Measurements from ENCODE around the gene CENPU. TPM values are rescaled to one million over a fixed set of nuclear protein-coding genes. Genes with fewer than 3 reads are reported as not detected.

Gene CENPU
- total and polyA plus RNA-seq, 10 of the 15 experiments (the other 5 are each of a cell fraction or from before 2014, with no cell fraction given), result 26.6 to 90.8 (median 53.8) TPM

- WGBS (ENCODE audit: insufficient coverage, insufficient replicate concordance, low lambda C conversion rate, missing lambda C conversion rate), result under 1% methylated on average over 49 of the region's 52 CpGs
- TF ChIP-seq SUPT20H (IDR thresholded peaks at IDR 0.05; ENCODE audit: borderline replicate concordance, control insufficient read depth, low read depth, low read length) (no peak), SIX5 (IDR thresholded peaks at IDR 0.05; ENCODE audit: low read depth, low read length, severe bottlenecking) (no peak), STAT3 (IDR thresholded peaks at IDR 0.05; ENCODE audit: low read depth, low read length) (no peak), FOS (IDR thresholded peaks at IDR 0.05; ENCODE audit: borderline replicate concordance, extremely low read depth, insufficient read length) (no peak), IKZF1 (conservative IDR thresholded peaks at IDR 0.05) (peak; percentile 38; the same call in 1 of the 2 replicates), NR2F1 (conservative IDR thresholded peaks at IDR 0.05) (0 out of 2 replicates have a peak, but pooled peaks have one; percentile 18), NR2C2 (IDR thresholded peaks at IDR 0.05; ENCODE audit: borderline replicate concordance, control insufficient read depth, insufficient read length, low read depth) (peak; percentile 54), WRNIP1 (IDR thresholded peaks at IDR 0.05; ENCODE audit: borderline replicate concordance, low read depth, low read length) (0 out of 2 replicates have a peak, but pooled peaks have one; percentile 27), SRF (IDR thresholded peaks at IDR 0.05; ENCODE audit: low read depth in 2 of 2, low read length in 2 of 2) (peak in 1 of 2 experiments; percentile 46; a peak in 1 of 4 replicates), ZNF592 (IDR thresholded peaks at IDR 0.05) (no peak), TARDBP (IDR thresholded peaks at IDR 0.05; ENCODE audit: borderline replicate concordance) (no peak), POLR2AphosphoS5 (IDR thresholded peaks at IDR 0.05; ENCODE audit: low read length) (peak; percentile 67; the same call in 1 of the 2 replicates), CREM (IDR thresholded peaks at IDR 0.05; ENCODE audit: low read depth) (0 out of 2 replicates have a peak, but pooled peaks have one; percentile 13), STAT1 (conservative IDR thresholded peaks at IDR 0.05) (no peak), TCF3 (IDR thresholded peaks at IDR 0.05; ENCODE audit: borderline replicate concordance, insufficient read depth, low read depth, low read length) (no peak), NFYA (IDR thresholded peaks at IDR 0.05; ENCODE audit: borderline replicate concordance, low read depth, low read length) (no peak)
- TF ChIP-seq, protein P1, sequence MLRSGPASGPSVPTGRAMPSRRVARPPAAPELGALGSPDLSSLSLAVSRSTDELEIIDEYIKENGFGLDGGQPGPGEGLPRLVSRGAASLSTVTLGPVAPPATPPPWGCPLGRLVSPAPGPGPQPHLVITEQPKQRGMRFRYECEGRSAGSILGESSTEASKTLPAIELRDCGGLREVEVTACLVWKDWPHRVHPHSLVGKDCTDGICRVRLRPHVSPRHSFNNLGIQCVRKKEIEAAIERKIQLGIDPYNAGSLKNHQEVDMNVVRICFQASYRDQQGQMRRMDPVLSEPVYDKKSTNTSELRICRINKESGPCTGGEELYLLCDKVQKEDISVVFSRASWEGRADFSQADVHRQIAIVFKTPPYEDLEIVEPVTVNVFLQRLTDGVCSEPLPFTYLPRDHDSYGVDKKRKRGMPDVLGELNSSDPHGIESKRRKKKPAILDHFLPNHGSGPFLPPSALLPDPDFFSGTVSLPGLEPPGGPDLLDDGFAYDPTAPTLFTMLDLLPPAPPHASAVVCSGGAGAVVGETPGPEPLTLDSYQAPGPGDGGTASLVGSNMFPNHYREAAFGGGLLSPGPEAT (IDR thresholded peaks at IDR 0.05; ENCODE audit: low read depth), result 0 out of 2 replicates have a peak, but pooled peaks have one; percentile 21
Observed at GRCh38 chr4:184648313-184649025, 85.4 kb downstream of the CENPU start.

More at GRCh38 chr4:184648313-184649025, 85.4 kb downstream of the CENPU start:
- SMC1A ChIA-PET (ENCODE audit: uncharacterized antibody, unreplicated experiment), result interaction anchor here (0.7 to 2.1 kb wide), 8 partner anchors 11 to 549 kb away, joined by 3 to 6 read pairs (median 4); partner anchors contain the start of gene CENPU
- FAIRE-seq, result no peak
- in situ Hi-C loops (cut with MboI) (no loop called here), intact Hi-C loops (cut with micrococcal nuclease; ENCODE audit: unreplicated experiment) (loop anchor here (1.0 to 10.0 kb wide), 8 partner anchors 86 to 384 kb away; partner anchors contain the start of genes CENPU and IRF2)
- CTCF ChIA-PET, result interaction anchor here (0.6 to 2.9 kb wide), 8 partner anchors 13 to 448 kb away, joined by 3 to 12 read pairs (median 4); partner anchors contain the start of gene CENPU
- peak; percentile 45 for ATAC-seq
- Histone ChIP-seq H3K27me3 (replicated peaks in 1 of 2; ENCODE audit: control insufficient read depth in 2 of 2, insufficient read depth in 2 of 2, low read length in 1 of 2) (no peaks in the 10 kb centered on the region), H2AFZ (ENCODE audit: control insufficient read depth, low read depth, low read length) (no peak overlapping the region), H3K9me3 (replicated peaks; ENCODE audit: control insufficient read depth, insufficient read depth, low read length) (no peaks in the 10 kb centered on the region), H3K79me2 (ENCODE audit: control insufficient read depth, insufficient read depth, low read length) (peaks cover 73% of the 10 kb centered on the region), H4K20me1 (ENCODE audit: control insufficient read depth, insufficient read depth) (no peaks in the 10 kb centered on the region), H3K9ac (ENCODE audit: control insufficient read depth, insufficient read depth, low read length) (peak overlapping the region; percentile 87), H3K4me1 (ENCODE audit: control insufficient read depth, insufficient read depth, low read length) (peaks cover 12% of the 10 kb centered on the region; the same call in 1 of the 2 replicates), H3K36me3 (ENCODE audit: control insufficient read depth in 2 of 2, insufficient read depth in 2 of 2, low read length in 1 of 2) (no peaks in the 10 kb centered on the region), H3K27ac (ENCODE audit: control insufficient read depth, insufficient read depth) (peak overlapping the region; percentile 85), H3K4me2 (ENCODE audit: control insufficient read depth, insufficient read depth) (peak overlapping the region; percentile 78), H3K4me3 (peak overlapping the region; percentile 98)
- DNase-seq (ENCODE audit: low read depth, low spot score), result no peak
- POLR2A ChIA-PET, result interaction anchor here (0.6 to 2.2 kb wide), 7 partner anchors 65 to 384 kb away, joined by 3 to 12 read pairs (median 4); partner anchors contain the start of gene CENPU
- BruUV-seq (replicated peaks), result no TSS peak
- RAD21 ChIA-PET (ENCODE audit: unreplicated experiment), result interaction anchor here (0.6 to 3.7 kb wide), 13 partner anchors 10 to 384 kb away, joined by 3 to 24 read pairs (median 5); partner anchors contain the start of gene CENPU
